GM12878 (cell line): ENCODE results near the gene YTHDF2. TPM values are rescaled to one million over a fixed set of nuclear protein-coding genes. Genes with fewer than 3 reads are reported as not detected.

Experiments used
- ATAC-seq: fragments of 200-7000 bp; cut with Tn5 transposase; 3 replicates; pipeline ENCODE4 v1.9.1; 2020; ENCODE audit warnings: mild to moderate bottlenecking, moderate library complexity
- BruUV-seq: library from RNA; stranded (reverse); fragments of 400-500 nt; replicated peaks from 2 replicates; lab custom pipeline; 2021; lab: Mats Ljungman, UMichigan
- CTCF ChIA-PET: fragments of 300-600 bp; sonication (Branson Sonifier 250); formaldehyde crosslinking; extraction: SDS; loops from one replicate; lab custom pipeline; 2021; ENCODE audit warnings: inconsistent platforms; lab: Yijun Ruan, JAX
- POLR2A ChIA-PET: fragments of 350-600 bp; formaldehyde crosslinking; extraction: SDS; loops from one replicate; lab custom pipeline; 2021; ENCODE audit warnings: inconsistent platforms; lab: Charles Lee
- RAD21 ChIA-PET: fragments of 300-600 bp; sonication (Branson Sonifier 250); formaldehyde crosslinking; loops from one replicate; lab custom pipeline; 2023; ENCODE audit warnings: antibody characterized with exemption; ENCODE audit not compliant: unreplicated experiment; lab: Charles Lee
- SMC1A ChIA-PET: fragments of 300-600 bp; sonication (Branson Sonifier 250); formaldehyde crosslinking; loops from one replicate; lab custom pipeline; 2023; ENCODE audit not compliant: unreplicated experiment, uncharacterized antibody; lab: Charles Lee
- DNase-seq: peaks from one replicate; pipeline ENCODE4 v3.0.0-alpha.2; 2011; ENCODE audit warnings: low read depth, low spot score
- FAIRE-seq: peaks from 3 replicates; lab custom pipeline; 2011; peaks lifted over from hg19 to GRCh38; lab: Jason Lieb, UNC
- H2AFZ ChIP-seq: 2 replicates; pipeline ENCODE4 v1.6.0; 2011; ENCODE audit warnings: low read depth, low read length, control low read depth; ENCODE audit not compliant: control insufficient read depth
- H3K27ac ChIP-seq: 2 replicates; pipeline ENCODE4 v1.5.1; 2011; ENCODE audit warnings: control low read depth; ENCODE audit not compliant: control insufficient read depth, insufficient read depth
- H3K27me3 ChIP-seq, 2 experiments: replicated peaks in 1 of 2; 2 replicates each; pipeline versions ENCODE4 v1.6.0 to v1.6.1; 2011; ENCODE audit warnings: low read length in 1 of 2; ENCODE audit not compliant: control insufficient read depth in 2 of 2, insufficient read depth in 2 of 2
- H3K36me3 ChIP-seq, 2 experiments: 2 replicates each; pipeline ENCODE4 v1.5.1; 2011; ENCODE audit warnings: low read length in 1 of 2; ENCODE audit not compliant: control insufficient read depth in 2 of 2, insufficient read depth in 2 of 2
- H3K4me1 ChIP-seq: 2 replicates; pipeline ENCODE4 v1.6.1; 2011; ENCODE audit warnings: mild to moderate bottlenecking, low read length, moderate library complexity, mixed read lengths; ENCODE audit not compliant: control insufficient read depth, insufficient read depth
- H3K4me2 ChIP-seq: 2 replicates; pipeline ENCODE4 v1.6.0; 2011; ENCODE audit warnings: control low read depth; ENCODE audit not compliant: control insufficient read depth, insufficient read depth
- H3K4me3 ChIP-seq: fragments of 200-600 bp; sonication (generic); 2 replicates; pipeline ENCODE4 v1.5.1; 2016
- H3K79me2 ChIP-seq: 2 replicates; pipeline ENCODE4 v1.6.0; 2011; ENCODE audit warnings: low read length; ENCODE audit not compliant: control insufficient read depth, insufficient read depth
- H3K9ac ChIP-seq: 2 replicates; pipeline ENCODE4 v1.8.0; 2011; ENCODE audit warnings: low read length, control low read depth, mixed read lengths; ENCODE audit not compliant: control insufficient read depth, insufficient read depth
- H3K9me3 ChIP-seq: replicated peaks from 3 replicates; pipeline ENCODE4 v1.5.1; 2011; ENCODE audit warnings: mild to moderate bottlenecking, low read length; ENCODE audit not compliant: control insufficient read depth, insufficient read depth
- H4K20me1 ChIP-seq: 2 replicates; pipeline ENCODE4 v1.6.0; 2011; ENCODE audit not compliant: control insufficient read depth, insufficient read depth
- CBX5 ChIP-seq: sonication (generic); IDR thresholded peaks from 2 replicates; pipeline ENCODE4 v1.6.1; 2016; ENCODE audit warnings: low read depth, moderate library complexity, mild to moderate bottlenecking, inconsistent platforms
- CHD2 ChIP-seq: IDR thresholded peaks from 2 replicates; pipeline ENCODE4 v1.6.1; 2011; ENCODE audit warnings: low read depth, low read length, improper control_type of control experiment, borderline replicate concordance
- MYB ChIP-seq: fragments of 150-350 bp; IDR thresholded peaks from 2 replicates; pipeline ENCODE4 v1.6.1; 2014; ENCODE audit warnings: mild to moderate bottlenecking, low read depth, low read length, borderline replicate concordance
- RB1 ChIP-seq: fragments of 450-650 bp; formaldehyde crosslinking; IDR thresholded peaks from 2 replicates; pipeline ENCODE4 v1.6.1; 2017; ENCODE audit warnings: mild to moderate bottlenecking, borderline replicate concordance
- SUPT20H ChIP-seq: IDR thresholded peaks from 2 replicates; pipeline ENCODE4 v1.6.1; 2011; ENCODE audit warnings: low read depth, mild to moderate bottlenecking, low read length, moderate library complexity, borderline replicate concordance; ENCODE audit not compliant: control insufficient read depth
- ZNF384 ChIP-seq: IDR thresholded peaks from 2 replicates; pipeline ENCODE4 v1.6.1; 2012; ENCODE audit warnings: low read depth, mild to moderate bottlenecking, low read length, improper control_type of control experiment, borderline replicate concordance
- in situ Hi-C: fragments of 300-500 bp; cut with MboI; formaldehyde crosslinking; loops from 9 replicates; pipeline ENCODE4 v1.14.3; 2018; ENCODE audit warnings: mixed read lengths
- intact Hi-C: fragments of 100-400 bp; cut with micrococcal nuclease; formaldehyde crosslinking; loops from one replicate; pipeline ENCODE4 v1.14.2; 2022; ENCODE audit not compliant: unreplicated experiment
- polyA plus RNA-seq, 11 experiments: library from polyadenylated mRNA; depleted of rRNA in 4 of 11; unstranded in 6 of 11; stranded (reverse) in 5 of 11; fragments of >200 nt; fragmentation: Nextera tagmentation in 4 of 11; fragmentation: Illumina TruSeq in 1 of 11; extraction: Ambion mirVana in 4 of 11; extraction: Trizol in 1 of 11; gene quantifications; 1 replicate in 1 of 11; 2 replicates in 10 of 11; pipeline versions ENCODE4 v1.2.1 to v1.2.3, GENCODE V29; 2011 to 2016; ENCODE audit warnings: inconsistent platforms in 2 of 11, missing spikeins in 2 of 11, low read depth in 1 of 11
- total RNA-seq, 4 experiments: library from RNA; depleted of rRNA in 3 of 4; stranded (reverse); fragments of >200 nt in 3 of 4; fragmentation: Illumina TruSeq in 1 of 4; extraction: Trizol in 1 of 4; gene quantifications; 2 replicates each; pipeline versions ENCODE4 v1.2.1 to v1.2.3, GENCODE V29; 2013 to 2021
- TF ChIP-seq, protein P1 (sequence below): fragments of 450-650 bp; IDR thresholded peaks from 2 replicates; pipeline ENCODE4 v1.6.1; 2018; ENCODE audit warnings: mild to moderate bottlenecking, low read depth, moderate library complexity; ENCODE audit not compliant: partially characterized antibody
- TF ChIP-seq, protein P2 (sequence below): fragments of 450-650 bp; IDR thresholded peaks from 2 replicates; pipeline ENCODE4 v1.6.1; 2017; ENCODE audit warnings: mild to moderate bottlenecking, moderate library complexity

The YTHDF2 gene
- total and polyA plus RNA-seq, 10 of the 15 experiments (the other 5 are each of a cell fraction or from before 2014, with no cell fraction given) = 42.4 to 121 (median 66.9) TPM

DNA sequence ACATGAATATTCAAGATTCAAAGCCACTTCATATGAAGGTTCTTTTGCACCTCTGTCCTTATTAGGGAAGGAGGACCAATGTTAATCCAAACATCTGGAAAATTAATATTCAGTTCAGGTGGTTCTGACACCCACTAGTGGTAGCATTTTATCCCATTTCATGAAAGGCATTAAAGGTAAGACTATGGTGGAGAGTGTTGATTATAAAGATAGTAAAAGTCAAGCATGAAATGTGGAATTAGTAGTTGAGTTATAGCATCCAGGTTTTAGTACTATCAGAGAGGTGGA, 17.5 kb upstream of the YTHDF2 start:
- DNase-seq (no peak), FAIRE-seq (no peak), ATAC-seq (no peak)
- no peak for TF ChIP-seq CBX5
- TF ChIP-seq, protein P1, sequence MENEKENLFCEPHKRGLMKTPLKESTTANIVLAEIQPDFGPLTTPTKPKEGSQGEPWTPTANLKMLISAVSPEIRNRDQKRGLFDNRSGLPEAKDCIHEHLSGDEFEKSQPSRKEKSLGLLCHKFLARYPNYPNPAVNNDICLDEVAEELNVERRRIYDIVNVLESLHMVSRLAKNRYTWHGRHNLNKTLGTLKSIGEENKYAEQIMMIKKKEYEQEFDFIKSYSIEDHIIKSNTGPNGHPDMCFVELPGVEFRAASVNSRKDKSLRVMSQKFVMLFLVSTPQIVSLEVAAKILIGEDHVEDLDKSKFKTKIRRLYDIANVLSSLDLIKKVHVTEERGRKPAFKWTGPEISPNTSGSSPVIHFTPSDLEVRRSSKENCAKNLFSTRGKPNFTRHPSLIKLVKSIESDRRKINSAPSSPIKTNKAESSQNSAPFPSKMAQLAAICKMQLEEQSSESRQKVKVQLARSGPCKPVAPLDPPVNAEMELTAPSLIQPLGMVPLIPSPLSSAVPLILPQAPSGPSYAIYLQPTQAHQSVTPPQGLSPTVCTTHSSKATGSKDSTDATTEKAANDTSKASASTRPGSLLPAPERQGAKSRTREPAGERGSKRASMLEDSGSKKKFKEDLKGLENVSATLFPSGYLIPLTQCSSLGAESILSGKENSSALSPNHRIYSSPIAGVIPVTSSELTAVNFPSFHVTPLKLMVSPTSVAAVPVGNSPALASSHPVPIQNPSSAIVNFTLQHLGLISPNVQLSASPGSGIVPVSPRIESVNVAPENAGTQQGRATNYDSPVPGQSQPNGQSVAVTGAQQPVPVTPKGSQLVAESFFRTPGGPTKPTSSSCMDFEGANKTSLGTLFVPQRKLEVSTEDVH = no peak
- TF ChIP-seq, protein P2, sequence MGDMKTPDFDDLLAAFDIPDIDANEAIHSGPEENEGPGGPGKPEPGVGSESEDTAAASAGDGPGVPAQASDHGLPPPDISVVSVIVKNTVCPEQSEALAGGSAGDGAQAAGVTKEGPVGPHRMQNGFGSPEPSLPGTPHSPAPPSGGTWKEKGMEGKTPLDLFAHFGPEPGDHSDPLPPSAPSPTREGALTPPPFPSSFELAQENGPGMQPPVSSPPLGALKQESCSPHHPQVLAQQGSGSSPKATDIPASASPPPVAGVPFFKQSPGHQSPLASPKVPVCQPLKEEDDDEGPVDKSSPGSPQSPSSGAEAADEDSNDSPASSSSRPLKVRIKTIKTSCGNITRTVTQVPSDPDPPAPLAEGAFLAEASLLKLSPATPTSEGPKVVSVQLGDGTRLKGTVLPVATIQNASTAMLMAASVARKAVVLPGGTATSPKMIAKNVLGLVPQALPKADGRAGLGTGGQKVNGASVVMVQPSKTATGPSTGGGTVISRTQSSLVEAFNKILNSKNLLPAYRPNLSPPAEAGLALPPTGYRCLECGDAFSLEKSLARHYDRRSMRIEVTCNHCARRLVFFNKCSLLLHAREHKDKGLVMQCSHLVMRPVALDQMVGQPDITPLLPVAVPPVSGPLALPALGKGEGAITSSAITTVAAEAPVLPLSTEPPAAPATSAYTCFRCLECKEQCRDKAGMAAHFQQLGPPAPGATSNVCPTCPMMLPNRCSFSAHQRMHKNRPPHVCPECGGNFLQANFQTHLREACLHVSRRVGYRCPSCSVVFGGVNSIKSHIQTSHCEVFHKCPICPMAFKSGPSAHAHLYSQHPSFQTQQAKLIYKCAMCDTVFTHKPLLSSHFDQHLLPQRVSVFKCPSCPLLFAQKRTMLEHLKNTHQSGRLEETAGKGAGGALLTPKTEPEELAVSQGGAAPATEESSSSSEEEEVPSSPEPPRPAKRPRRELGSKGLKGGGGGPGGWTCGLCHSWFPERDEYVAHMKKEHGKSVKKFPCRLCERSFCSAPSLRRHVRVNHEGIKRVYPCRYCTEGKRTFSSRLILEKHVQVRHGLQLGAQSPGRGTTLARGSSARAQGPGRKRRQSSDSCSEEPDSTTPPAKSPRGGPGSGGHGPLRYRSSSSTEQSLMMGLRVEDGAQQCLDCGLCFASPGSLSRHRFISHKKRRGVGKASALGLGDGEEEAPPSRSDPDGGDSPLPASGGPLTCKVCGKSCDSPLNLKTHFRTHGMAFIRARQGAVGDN = no peak
- no peak for TF ChIP-seq MYB
- no peak for TF ChIP-seq SUPT20H
- no peak for TF ChIP-seq RB1
- no peak for TF ChIP-seq ZNF384
- TF ChIP-seq CHD2 = no peak
- RAD21 ChIA-PET = interaction anchor here (1.5 kb wide), 1 partner anchor 158 kb away, joined by 5 read pairs; no protein-coding TSS in a partner anchor
- Histone ChIP-seq H4K20me1 (no peaks in the 10 kb centered on the region), H3K79me2 (no peaks in the 10 kb centered on the region), H3K4me1 (no peaks in the 10 kb centered on the region), H3K4me3 (no peak overlapping the region), H2AFZ (no peak overlapping the region), H3K27me3 (no peaks in the 10 kb centered on the region), H3K9me3 (no peaks in the 10 kb centered on the region), H3K27ac (no peak overlapping the region), H3K36me3 (peaks cover 1 to 3% of the 10 kb centered on the region in 2 experiments), H3K4me2 (no peak overlapping the region), H3K9ac (no peak overlapping the region)
- intact Hi-C loops (no loop called here), in situ Hi-C loops (no loop called here)
- POLR2A ChIA-PET = interaction anchor here (1.0 kb wide), 1 partner anchor 46 kb away, joined by 3 read pairs; no protein-coding TSS in a partner anchor
- BruUV-seq = no TSS peak
- SMC1A ChIA-PET = interaction anchor here (1.2 kb wide), 1 partner anchor 17 kb away, joined by 3 read pairs; the partner anchor contains the start of gene YTHDF2
- CTCF ChIA-PET = interaction anchor here (0.7 kb wide), 1 partner anchor 158 kb away, joined by 3 read pairs; no protein-coding TSS in a partner anchor
